ENCODE results near the gene AREL1. TPM values are rescaled to one million over a fixed set of nuclear protein-coding genes. Genes with fewer than 3 reads are reported as not detected.

The AREL1 gene
- total RNA-seq, 1 experiment from 2014 or later: 34.2 TPM

GRCh38 chr14:74675219-74675618, 37.7 kb downstream of the AREL1 start:
- Mint-ChIP-seq H3K9me3 (no peaks in the 10 kb centered on the region), H3K27me3 (ENCODE audit: low read depth) (no peaks in the 10 kb centered on the region), H3K4me1 (no peaks in the 10 kb centered on the region), H3K27ac (no peak overlapping the region), H3K4me3 (no peak overlapping the region), H3K36me3 (ENCODE audit: insufficient read depth in 1 of 3, low read depth in 3 of 3) (peaks cover 14 to 55% (median 52%) of the 10 kb centered on the region in 3 experiments; a peak in 6 of 7 replicates)
- Histone ChIP-seq H3K9me3 (ENCODE audit: control insufficient read depth, low read depth, low read length) (no peaks in the 10 kb centered on the region), H3K4me1 (ENCODE audit: insufficient read depth, low read length) (no peaks in the 10 kb centered on the region), H3K27ac (ENCODE audit: insufficient read length, low read depth, low read length) (no peak overlapping the region), H3K23me2 (ENCODE audit: insufficient read length, low read depth, low read length, poor library complexity, severe bottlenecking) (no peaks in the 10 kb centered on the region), H2AFZ (ENCODE audit: low read length) (no peak overlapping the region), H4K5ac (ENCODE audit: insufficient read length, low read depth, low read length) (no peak overlapping the region), H2BK15ac (ENCODE audit: low read depth, low read length) (no peak overlapping the region), H3K18ac (ENCODE audit: insufficient read length, low read depth, low read length) (no peak overlapping the region), H4K91ac (ENCODE audit: insufficient read length, low read depth, low read length) (no peak overlapping the region), H2AK5ac (ENCODE audit: insufficient read length, low read length) (no peak overlapping the region), H3K9ac (ENCODE audit: extremely low read depth, insufficient read length, low read length) (no peak overlapping the region), H3K23ac (ENCODE audit: insufficient read length, low read depth, low read length) (no peak overlapping the region), H2BK5ac (ENCODE audit: insufficient read length, low read length) (no peak overlapping the region), H3K4ac (ENCODE audit: low read depth, low read length) (no peak overlapping the region), H4K8ac (replicated peaks; ENCODE audit: insufficient read length, low read depth, low read length) (no peak overlapping the region), H2BK12ac (ENCODE audit: insufficient read length, low read depth, low read length) (no peak overlapping the region), H3K4me2 (ENCODE audit: insufficient read depth, insufficient read length, low read length) (no peak overlapping the region), H2BK120ac (ENCODE audit: low read depth, low read length, poor library complexity, severe bottlenecking) (no peak overlapping the region), H3K27me3 (ENCODE audit: insufficient read depth, low read length) (no peaks in the 10 kb centered on the region), H4K20me1 (ENCODE audit: control insufficient read depth, insufficient read depth, insufficient read length) (no peaks in the 10 kb centered on the region), H3K14ac (ENCODE audit: insufficient read depth, low read length) (no peak overlapping the region), H3K79me1 (ENCODE audit: insufficient read depth, low read depth, low read length, poor library complexity, severe bottlenecking) (no peaks in the 10 kb centered on the region), H3T11ph (ENCODE audit: low read length) (no peak overlapping the region), H3K79me2 (ENCODE audit: insufficient read depth, low read length) (no peaks in the 10 kb centered on the region), H2BK20ac (ENCODE audit: low read depth, low read length, poor library complexity, severe bottlenecking) (no peak overlapping the region), H3K56ac (ENCODE audit: insufficient read length, low read depth, low read length) (no peak overlapping the region)
- DNase-seq: no peak
- no peak for TF ChIP-seq CTCF (conservative IDR thresholded peaks at IDR 0.05)
